ENCODE results near the gene NUDC. TPM values are rescaled to one million over a fixed set of nuclear protein-coding genes. Genes with fewer than 3 reads are reported as not detected.

The NUDC gene
- total and polyA plus RNA-seq, 9 of the 15 experiments (the other 6 are each of a cell fraction or from before 2014, with no cell fraction given) = 9.8 to 234 (median 149) TPM

DNA sequence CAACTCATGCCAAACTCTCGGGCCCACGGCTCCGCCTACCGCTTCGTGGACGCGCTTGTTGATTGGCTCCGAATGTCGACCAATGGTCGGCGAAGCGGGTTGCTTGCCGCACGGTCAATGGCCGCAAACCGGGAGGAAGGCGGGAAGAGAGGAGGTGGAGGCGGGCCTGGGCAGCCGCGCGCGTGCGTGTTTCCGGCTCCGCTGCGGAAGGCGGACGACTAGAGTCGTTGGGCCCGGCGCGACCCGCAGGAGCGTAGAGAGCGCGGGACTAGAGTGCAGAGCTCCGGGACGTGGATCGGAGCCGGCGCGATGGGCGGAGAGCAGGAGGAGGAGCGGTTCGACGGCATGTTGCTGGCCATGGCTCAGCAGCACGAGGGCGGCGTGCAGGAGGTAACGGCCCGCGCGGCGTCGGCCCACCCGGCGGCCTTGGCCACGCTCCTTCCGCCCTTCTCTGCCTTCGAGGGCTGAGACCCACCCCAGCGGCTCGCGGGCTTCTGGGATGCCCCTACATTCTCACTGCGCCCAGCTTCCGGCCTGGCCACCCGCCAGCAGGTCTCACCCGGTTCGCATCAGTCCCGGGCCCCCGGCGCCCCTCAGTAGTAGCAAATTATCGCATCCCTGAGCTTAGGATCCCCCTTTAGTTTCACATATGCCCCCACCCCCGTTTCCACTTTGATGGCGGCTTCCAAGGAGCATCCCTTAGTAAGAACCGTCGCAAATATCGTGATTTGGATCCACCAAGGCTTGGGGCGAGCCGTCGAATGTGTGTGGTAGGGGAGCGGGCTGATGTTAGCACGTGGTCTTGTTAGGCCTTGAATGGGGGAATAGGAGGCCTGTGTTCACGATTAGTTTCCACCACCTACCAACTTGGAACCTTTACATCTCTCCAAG, at the start of gene NUDC (continued):
- TF ChIP-seq, protein P1, sequence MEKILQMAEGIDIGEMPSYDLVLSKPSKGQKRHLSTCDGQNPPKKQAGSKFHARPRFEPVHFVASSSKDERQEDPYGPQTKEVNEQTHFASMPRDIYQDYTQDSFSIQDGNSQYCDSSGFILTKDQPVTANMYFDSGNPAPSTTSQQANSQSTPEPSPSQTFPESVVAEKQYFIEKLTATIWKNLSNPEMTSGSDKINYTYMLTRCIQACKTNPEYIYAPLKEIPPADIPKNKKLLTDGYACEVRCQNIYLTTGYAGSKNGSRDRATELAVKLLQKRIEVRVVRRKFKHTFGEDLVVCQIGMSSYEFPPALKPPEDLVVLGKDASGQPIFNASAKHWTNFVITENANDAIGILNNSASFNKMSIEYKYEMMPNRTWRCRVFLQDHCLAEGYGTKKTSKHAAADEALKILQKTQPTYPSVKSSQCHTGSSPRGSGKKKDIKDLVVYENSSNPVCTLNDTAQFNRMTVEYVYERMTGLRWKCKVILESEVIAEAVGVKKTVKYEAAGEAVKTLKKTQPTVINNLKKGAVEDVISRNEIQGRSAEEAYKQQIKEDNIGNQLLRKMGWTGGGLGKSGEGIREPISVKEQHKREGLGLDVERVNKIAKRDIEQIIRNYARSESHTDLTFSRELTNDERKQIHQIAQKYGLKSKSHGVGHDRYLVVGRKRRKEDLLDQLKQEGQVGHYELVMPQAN (IDR thresholded peaks at IDR 0.05; ENCODE audit: borderline replicate concordance) = peak; percentile 94
- TF ChIP-seq, protein P2, sequence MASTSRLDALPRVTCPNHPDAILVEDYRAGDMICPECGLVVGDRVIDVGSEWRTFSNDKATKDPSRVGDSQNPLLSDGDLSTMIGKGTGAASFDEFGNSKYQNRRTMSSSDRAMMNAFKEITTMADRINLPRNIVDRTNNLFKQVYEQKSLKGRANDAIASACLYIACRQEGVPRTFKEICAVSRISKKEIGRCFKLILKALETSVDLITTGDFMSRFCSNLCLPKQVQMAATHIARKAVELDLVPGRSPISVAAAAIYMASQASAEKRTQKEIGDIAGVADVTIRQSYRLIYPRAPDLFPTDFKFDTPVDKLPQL (IDR thresholded peaks at IDR 0.05; ENCODE audit: extremely low read depth, insufficient read length) = no peak
- no peak for TF ChIP-seq STAT5A (IDR thresholded peaks at IDR 0.05; ENCODE audit: borderline replicate concordance, low read length)
- no peak for TF ChIP-seq GABPB2 (CRISPR knock-in tag; conservative IDR thresholded peaks at IDR 0.05)
- no peak for TF ChIP-seq ESRRB (CRISPR knock-in tag; IDR thresholded peaks at IDR 0.05; ENCODE audit: borderline replicate concordance)
- no peak; the same call in 1 of the 2 replicates for TF ChIP-seq PHTF2 (CRISPR knock-in tag; IDR thresholded peaks at IDR 0.05)
- peak; percentile 75 for TF ChIP-seq MYC (IDR thresholded peaks at IDR 0.05; ENCODE audit: low read depth, low read length)
- peak; percentile 89; the same call in 1 of the 2 replicates for TF ChIP-seq MYC (CRISPR knock-in tag; IDR thresholded peaks at IDR 0.05; ENCODE audit: borderline replicate concordance, low read depth)
- TF ChIP-seq, protein P3, sequence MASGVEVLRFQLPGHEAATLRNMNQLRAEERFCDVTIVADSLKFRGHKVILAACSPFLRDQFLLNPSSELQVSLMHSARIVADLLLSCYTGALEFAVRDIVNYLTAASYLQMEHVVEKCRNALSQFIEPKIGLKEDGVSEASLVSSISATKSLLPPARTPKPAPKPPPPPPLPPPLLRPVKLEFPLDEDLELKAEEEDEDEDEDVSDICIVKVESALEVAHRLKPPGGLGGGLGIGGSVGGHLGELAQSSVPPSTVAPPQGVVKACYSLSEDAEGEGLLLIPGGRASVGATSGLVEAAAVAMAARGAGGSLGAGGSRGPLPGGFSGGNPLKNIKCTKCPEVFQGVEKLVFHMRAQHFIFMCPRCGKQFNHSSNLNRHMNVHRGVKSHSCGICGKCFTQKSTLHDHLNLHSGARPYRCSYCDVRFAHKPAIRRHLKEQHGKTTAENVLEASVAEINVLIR (CRISPR knock-in tag; IDR thresholded peaks at IDR 0.05) = peak; percentile 57; the same call in 1 of the 2 replicates
- TF ChIP-seq TEAD2 (tag; IDR thresholded peaks at IDR 0.05) = no peak; the same call in 1 of the 2 replicates
- TF ChIP-seq, protein P4, sequence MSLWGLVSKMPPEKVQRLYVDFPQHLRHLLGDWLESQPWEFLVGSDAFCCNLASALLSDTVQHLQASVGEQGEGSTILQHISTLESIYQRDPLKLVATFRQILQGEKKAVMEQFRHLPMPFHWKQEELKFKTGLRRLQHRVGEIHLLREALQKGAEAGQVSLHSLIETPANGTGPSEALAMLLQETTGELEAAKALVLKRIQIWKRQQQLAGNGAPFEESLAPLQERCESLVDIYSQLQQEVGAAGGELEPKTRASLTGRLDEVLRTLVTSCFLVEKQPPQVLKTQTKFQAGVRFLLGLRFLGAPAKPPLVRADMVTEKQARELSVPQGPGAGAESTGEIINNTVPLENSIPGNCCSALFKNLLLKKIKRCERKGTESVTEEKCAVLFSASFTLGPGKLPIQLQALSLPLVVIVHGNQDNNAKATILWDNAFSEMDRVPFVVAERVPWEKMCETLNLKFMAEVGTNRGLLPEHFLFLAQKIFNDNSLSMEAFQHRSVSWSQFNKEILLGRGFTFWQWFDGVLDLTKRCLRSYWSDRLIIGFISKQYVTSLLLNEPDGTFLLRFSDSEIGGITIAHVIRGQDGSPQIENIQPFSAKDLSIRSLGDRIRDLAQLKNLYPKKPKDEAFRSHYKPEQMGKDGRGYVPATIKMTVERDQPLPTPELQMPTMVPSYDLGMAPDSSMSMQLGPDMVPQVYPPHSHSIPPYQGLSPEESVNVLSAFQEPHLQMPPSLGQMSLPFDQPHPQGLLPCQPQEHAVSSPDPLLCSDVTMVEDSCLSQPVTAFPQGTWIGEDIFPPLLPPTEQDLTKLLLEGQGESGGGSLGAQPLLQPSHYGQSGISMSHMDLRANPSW (CRISPR knock-in tag; IDR thresholded peaks at IDR 0.05) = 0 out of 2 replicates have a peak, but pooled peaks have one; percentile 32
- TF ChIP-seq TCF3 (CRISPR knock-in tag; IDR thresholded peaks at IDR 0.05) = 0 out of 2 replicates have a peak, but pooled peaks have one; percentile 31
- TF ChIP-seq KAT8 (IDR thresholded peaks at IDR 0.05; ENCODE audit: low read depth) = no peak
- no peak for TF ChIP-seq HSF4 (CRISPR knock-in tag; IDR thresholded peaks at IDR 0.05; ENCODE audit: borderline replicate concordance)
- no peak for TF ChIP-seq MECOM (CRISPR knock-in tag; IDR thresholded peaks at IDR 0.05)
- TF ChIP-seq MAFK (IDR thresholded peaks at IDR 0.05; ENCODE audit: low read length) = no peak
- TF ChIP-seq ZNF384 (IDR thresholded peaks at IDR 0.05; ENCODE audit: low read depth, low read length) = no peak
- TF ChIP-seq RHOXF2B (CRISPR knock-in tag; conservative IDR thresholded peaks at IDR 0.05) = no peak
- peak in 1 of 2 experiments; percentile 38; a peak in 1 of 4 replicates for TF ChIP-seq FOXA3 (CRISPR knock-in tag; conservative IDR thresholded peaks at IDR 0.05 in 1 of 2, IDR thresholded peaks at IDR 0.05 in 1 of 2)
- no peak for TF ChIP-seq ZNF133 (CRISPR knock-in tag; IDR thresholded peaks at IDR 0.05)
- no peak for TF ChIP-seq ZNF124 (CRISPR knock-in tag; IDR thresholded peaks at IDR 0.05)
- no peak for TF ChIP-seq TBL1XR1 (IDR thresholded peaks at IDR 0.05; ENCODE audit: low read length in 2 of 2)
